OCI-LY1 (cell line): Measurements from ENCODE around the gene CD79A.

Experiments used
- EZH2 ChIP-seq: fragments of 200-600 bp; sonication (generic), shearing (Covaris generic); IDR thresholded peaks from 2 replicates; pipeline ENCODE4 v1.8.0; 2017; ENCODE audit warnings: borderline replicate concordance, mixed run types, mild to moderate bottlenecking, antibody characterized with exemption, low read length, moderate library complexity, mixed read lengths
- TF ChIP-seq, protein P1 (sequence below): fragments of 200-600 bp; sonication (generic), shearing (Covaris generic); IDR thresholded peaks from 2 replicates; pipeline ENCODE4 v1.5.1; 2017; ENCODE audit warnings: mild to moderate bottlenecking, antibody characterized with exemption, low read length, moderate library complexity, mixed read lengths

GRCh38 chr19:41919948-41920712 is 43.1 kb downstream of the CD79A start:
- TF ChIP-seq, protein P1, sequence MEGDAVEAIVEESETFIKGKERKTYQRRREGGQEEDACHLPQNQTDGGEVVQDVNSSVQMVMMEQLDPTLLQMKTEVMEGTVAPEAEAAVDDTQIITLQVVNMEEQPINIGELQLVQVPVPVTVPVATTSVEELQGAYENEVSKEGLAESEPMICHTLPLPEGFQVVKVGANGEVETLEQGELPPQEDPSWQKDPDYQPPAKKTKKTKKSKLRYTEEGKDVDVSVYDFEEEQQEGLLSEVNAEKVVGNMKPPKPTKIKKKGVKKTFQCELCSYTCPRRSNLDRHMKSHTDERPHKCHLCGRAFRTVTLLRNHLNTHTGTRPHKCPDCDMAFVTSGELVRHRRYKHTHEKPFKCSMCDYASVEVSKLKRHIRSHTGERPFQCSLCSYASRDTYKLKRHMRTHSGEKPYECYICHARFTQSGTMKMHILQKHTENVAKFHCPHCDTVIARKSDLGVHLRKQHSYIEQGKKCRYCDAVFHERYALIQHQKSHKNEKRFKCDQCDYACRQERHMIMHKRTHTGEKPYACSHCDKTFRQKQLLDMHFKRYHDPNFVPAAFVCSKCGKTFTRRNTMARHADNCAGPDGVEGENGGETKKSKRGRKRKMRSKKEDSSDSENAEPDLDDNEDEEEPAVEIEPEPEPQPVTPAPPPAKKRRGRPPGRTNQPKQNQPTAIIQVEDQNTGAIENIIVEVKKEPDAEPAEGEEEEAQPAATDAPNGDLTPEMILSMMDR, result no peak
- TF ChIP-seq EZH2, result no peak
